ENCODE measurements around the gene HDLBP.

Gene HDLBP

DNA sequence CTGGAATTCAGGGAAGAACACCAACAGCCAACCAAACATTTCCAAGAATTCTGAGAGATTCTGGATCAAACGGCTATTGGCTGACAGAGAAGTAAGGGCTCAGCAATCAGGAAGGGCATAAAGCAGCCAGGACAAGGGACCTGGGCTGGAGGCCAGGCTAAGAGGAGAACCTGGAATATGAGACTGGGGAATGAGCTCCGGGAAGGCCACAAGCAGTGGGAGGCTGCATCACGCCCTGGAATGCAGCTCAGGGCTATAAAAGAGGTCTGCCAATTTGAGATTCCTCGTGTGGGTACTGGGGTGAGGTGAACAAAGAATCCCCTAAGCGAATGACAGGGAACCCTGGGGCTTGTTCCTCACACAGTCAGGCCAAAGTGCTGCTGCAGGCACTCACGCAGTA lies 66.6 kb downstream of the HDLBP start:
- no peak for DNase-seq

DNA sequence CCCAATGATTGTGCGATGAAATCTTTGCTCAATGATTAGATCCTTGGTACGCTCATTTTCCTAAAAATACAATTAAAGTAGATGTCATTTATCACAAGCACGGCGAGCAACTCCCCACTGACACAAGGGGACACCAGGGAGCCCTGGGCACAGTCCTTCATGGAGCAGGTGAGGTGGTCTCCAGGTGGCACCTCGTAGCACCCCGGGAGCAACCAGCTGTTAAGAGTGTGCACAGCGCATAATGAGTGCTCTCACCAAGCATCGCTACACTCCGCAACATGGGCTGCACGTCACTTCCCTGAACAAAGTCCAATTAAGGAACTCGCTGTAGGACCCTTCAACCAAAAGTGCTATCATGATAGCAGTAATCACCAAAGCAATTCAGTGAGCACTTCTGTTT lies 67.2 kb downstream of the HDLBP start:
- no peak for DNase-seq

GRCh38 chr2:241244368-241244767 lies 71.1 kb downstream of the HDLBP start:
- DNase-seq, result no peak

DNA sequence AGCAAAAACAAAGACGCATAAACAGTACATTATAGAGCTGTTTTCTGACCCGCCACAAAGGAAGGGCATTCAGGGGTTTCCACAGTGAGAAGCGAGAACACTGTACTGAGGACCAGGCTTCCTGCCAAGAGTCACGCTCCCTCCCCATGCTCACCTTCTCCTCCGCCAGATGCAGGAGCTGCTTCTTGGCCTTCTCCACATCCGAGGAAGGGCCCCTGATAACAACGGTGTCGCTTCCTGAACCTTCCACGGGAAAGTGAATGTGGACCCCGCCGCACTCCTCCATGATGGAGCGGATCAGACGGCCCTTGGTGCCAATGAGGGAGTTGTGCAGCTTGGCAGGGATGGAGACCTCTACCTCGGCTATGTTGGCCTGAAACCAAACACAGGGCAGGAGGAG lies 73.2 kb downstream of the HDLBP start:
- DNase-seq, result no peak

DNA sequence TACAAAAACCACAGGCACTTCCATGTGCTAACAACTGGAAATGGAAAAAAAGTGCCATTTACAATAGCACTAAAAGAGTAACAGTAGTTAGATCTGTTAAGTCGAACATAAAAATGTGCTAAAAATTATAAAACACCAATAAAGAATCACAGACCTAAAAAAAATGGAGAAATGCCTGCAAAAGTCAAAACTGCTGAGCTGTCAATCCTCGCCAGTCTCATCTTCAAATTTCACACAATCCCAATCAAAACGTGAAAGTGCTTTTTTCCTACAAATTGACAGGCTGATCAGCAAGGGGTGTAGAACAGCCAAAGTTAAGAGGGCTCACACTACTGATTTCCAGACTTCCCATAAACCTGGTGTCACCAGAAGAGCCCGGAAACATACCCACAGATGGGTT lies 73.8 kb downstream of the HDLBP start:
- no peak for DNase-seq

- DNase-seq, result no peak
Observed at GRCh38 chr2:241240320-241241004, 75.0 kb downstream of the HDLBP start.

GRCh38 chr2:241239552-241240202 lies 75.8 kb downstream of the HDLBP start:
- no peak for DNase-seq

- no peak for DNase-seq
Observed at GRCh38 chr2:241238693-241239198, 76.7 kb downstream of the HDLBP start.

GRCh38 chr2:241237949-241238371 lies 77.5 kb downstream of the HDLBP start:
- no peak for DNase-seq

DNA sequence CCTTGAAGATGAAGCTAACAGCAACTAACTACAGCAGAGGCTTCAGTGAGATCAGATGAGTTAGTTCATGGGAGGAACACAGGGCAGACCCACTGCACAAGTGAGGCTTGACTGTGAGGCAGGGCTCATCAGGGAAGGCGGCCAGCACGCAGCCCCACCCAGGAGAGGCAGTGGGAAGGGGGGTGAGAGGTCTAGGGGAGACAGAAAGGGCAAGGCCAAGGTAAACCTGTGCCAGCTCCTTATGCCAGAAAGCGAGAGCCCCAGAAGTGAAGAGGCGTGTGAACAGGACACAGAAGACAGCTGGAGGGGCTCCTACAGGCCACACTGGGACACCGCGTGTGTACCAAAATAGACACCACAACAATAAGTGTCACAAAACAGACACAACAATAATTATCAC lies 78.4 kb downstream of the HDLBP start:
- no peak for DNase-seq

GRCh38 chr2:241235859-241236593 lies 79.4 kb downstream of the HDLBP start:
- no peak for DNase-seq

DNA sequence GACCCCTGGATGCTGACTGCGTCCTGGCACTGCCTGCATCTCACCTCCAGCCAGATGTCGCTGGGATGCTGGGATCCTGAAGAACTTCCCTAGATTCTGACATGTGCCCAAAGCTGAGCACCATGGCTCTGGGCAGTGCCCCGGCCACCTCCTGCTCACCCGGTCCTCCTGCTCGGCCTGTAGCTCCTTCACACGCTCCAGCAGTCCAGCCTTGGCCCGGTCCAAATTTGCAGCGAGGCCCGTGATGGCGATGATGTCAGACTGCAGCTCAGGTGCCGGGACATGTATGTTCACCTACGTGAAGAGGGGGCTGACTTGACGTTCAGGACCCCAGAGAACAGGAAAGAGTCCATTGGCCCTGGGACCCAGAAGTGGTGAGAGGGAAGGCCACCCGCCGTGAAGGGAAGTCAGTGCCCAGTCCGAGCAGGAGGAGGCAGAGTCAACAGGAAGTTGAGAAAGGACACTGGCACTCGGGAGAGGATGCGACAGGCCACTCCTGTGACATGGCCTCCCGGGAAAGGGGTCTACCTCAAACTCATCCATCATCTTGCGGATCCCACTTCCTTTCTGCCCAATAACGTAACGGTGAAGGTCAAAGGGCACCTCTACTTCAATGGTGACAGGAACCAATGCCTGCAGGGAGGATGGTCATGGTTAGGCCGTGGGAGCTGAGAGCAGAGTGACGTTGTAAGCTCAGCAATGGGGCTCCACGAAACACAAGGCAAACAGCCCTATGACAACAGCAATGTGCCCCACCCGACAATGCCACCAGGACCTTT lies 80.3 kb downstream of the HDLBP start:
- DNase-seq, result no peak

GRCh38 chr2:241234066-241234790 lies 81.2 kb downstream of the HDLBP start:
- DNase-seq, result no peak

GRCh38 chr2:241232736-241233575 lies 82.5 kb downstream of the HDLBP start:
- DNase-seq, result no peak

DNA sequence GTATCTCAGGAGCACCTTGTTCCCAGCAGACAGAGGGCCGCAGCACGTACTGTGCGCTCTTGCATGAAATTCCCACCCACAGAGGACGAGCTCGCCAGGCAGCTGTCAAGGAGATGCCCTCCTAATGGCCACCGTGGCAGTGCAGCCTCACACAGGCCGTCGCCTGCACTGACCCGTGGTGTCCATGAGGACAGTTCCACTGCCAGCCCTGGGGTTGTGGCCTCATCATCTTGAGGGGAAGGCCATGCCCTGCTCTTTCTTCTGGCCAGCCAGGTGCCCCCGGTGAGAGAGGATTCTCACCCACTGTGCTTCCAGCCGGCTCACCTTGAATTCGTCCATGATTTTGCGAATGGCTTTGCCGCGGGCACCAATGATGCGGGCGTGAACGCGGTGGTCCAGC lies 85.0 kb downstream of the HDLBP start:
- DNase-seq, result no peak

DNA sequence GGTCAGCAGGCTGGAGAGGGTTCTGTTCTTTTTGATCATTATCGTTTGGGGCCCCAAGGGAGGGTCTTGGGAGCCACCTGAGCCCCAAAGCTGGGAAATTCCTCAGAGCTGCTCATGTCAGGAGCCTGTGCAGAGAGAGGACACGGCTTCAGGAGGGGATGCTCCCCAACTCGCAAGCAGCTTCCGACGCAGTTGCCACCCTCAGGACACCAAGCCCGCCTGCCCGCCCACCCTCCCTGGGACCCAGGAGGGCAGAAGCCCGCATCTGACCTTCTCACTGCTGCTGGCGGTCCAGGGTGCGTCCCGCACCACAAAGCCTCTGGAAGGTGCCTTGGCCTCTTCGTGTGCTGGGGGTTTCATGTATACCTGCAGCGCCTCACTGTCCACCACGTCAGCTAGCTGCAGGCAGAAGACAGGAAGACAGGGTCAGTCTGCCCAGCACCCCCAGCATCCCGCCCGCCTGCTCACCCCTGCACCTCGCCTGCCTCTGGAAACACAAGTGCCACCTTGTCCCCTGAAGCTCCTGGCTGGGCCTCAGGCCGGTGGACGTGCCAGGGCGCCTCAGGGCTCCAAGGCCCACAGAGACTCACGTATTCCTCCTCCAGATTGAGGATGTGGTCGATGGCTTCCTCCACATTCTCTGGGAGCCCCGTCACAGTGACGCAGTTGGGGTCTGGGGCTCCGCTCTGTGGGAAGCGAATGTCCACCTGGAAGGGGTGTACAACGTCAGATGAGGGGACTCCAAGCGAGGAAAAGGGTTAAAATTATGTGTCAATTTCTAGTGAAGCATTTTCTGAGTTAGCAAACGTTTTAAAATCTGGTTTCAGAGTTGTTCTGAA lies 85.7 kb downstream of the HDLBP start:
- DNase-seq, result no peak

- no peak for DNase-seq
Observed at GRCh38 chr2:241228860-241229516, 86.5 kb downstream of the HDLBP start.

GRCh38 chr2:241228081-241228859 lies 87.2 kb downstream of the HDLBP start:
- DNase-seq, result no peak

- DNase-seq, result no peak
Observed at GRCh38 chr2:241227594-241227993, 87.9 kb downstream of the HDLBP start.

Data from NCI-H1092 (cell line).